Iris pigment epithelial cell (primary cell): ENCODE measurements around the gene FRK.
"Not testable (repeated sequence)": the region's sequence is repeated elsewhere in the genome, so short reads cannot be mapped to it uniquely, and the experiment has no call there.

Experiments used
- DNase-seq: peaks from one replicate; pipeline ENCODE4 v3.0.0-alpha.2; 2011; ENCODE audit warnings: low read depth

Gene FRK

DNA sequence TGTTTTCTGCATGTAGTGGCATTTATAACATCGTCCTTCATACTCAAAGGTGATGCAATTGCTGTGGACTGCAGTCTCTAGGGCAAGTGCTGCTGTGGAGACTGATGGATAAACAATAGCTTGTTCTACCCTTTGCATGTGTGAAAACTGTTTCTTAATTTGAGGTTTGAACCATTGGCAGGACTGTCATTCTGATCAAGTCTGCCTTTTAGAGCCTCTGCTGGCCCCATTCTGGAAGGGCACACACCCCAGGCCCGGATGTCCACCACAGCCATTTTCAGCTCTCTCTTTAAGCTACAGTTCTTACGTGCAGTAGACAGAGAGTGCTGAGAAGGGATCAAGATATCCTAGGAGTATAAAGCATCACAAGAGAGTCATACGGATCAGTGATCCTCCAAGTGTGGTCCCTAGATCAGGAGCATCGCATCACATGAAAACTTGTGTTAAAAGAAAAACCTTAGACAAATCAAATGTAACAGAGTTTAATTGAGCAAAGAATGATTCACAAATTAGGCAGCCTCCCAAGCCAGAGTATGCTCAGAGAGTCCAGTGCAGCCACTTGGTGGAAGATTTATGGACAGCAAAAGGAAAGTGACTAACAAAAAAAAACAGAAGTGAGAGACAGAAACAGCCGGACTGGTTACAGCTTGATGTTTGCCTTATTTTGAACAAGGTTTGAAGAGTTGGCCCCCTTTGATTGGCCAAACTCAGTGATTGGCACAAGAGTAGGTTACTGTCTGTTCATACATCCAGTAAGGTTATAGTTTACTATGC, 52.0 kb downstream of the FRK start:
- peak; percentile 75 for DNase-seq

DNA sequence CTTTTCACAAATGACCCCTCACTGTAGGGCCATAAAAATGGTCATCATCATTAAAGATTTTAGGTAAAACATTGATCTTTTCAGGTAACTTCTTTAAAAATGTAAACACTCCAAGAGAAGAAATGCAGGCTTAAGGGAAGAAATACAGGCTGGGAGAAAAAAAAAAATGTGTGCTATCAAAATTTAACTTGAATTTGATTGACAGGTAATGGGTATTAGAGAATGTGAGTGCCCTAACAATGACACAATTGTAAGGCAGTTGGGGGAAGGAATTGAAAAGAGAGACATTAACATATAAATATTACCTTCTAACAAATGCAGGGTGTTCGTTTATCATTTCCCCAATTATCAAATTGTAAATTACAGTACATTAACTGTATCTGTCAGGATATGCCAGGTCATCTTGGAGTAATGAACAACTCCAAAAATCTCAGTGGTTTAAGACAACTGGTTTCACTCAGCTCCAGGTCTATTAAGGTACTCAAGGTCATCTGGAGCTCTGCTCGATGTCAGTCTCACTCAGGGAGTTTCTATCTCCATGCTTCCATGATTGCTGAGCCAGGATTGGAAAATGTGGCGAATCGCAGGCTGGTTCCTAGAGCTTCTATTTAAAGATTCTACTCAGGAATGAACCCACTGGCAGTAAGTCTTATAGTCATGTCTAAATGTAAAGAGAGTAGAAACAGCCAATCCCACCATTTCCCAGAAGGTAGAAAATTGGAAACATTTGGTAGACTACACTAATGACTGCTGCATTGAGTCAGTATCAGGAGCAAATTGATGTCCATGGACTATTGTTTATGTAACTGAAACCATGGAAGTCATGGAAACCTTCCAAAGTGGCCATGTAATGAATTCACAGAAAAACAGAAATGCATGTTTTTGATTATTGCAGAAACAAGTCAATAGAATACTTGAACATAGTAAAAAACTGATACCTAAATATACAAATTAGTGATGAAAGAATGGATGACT, 55.6 kb downstream of the FRK start:
- no peak for DNase-seq

DNA sequence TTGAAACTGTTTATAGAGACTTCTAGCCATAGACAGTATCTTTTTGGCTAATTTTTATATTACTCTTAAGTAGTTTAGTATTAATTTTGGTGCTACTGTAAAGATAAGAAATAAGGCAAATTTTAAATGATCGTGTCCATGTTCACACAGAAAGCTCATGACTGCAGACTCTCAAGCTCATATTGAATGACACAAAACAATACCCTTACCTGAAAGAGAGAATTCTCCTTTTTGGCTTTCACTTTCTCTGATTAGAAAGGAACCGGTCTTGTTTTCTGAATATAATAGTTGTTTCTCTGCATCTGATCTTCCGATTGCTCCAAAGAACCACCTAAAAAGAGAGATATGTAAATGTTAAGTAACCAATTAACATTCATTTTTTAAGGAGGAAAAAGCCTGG, 57.0 kb downstream of the FRK start:
- DNase-seq: no peak

DNA sequence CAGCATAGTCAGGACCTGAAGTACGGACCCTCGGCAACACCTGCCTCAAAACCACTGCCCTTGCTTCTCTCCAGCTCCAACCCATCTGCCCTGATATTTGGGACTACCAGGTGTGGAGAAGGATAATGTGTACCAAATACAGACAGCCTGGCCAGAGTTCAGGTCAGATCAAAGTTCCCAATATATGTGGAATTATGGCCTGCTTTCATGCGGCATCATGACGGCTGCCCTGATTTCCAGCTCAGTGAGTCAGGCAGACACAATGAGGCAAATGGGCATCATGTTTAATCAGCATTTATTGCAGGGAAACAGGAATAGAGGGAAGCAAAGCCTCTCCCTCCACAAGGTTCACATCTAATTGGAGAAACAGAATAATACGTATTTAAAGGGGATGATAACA, 57.9 kb downstream of the FRK start:
- no peak for DNase-seq

DNA sequence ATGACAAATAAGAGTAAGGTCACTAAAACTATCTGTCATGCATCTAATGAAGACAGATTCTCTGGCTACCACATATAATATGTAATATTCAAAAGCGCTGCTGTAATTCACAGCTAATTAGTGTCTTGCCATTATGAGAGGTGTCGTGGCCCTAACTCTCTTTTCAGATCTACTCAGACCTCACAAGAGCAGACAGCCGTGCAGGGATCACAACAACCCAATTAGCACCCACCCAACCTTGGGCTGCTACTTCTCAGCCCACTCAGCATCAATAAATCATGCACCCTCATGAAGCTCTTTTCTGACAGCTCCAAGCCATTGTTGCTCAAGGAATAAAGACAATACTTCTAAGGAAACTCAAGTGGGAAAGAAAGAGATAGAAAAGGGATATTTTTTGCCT, 61.5 kb downstream of the FRK start:
- no peak for DNase-seq

DNA sequence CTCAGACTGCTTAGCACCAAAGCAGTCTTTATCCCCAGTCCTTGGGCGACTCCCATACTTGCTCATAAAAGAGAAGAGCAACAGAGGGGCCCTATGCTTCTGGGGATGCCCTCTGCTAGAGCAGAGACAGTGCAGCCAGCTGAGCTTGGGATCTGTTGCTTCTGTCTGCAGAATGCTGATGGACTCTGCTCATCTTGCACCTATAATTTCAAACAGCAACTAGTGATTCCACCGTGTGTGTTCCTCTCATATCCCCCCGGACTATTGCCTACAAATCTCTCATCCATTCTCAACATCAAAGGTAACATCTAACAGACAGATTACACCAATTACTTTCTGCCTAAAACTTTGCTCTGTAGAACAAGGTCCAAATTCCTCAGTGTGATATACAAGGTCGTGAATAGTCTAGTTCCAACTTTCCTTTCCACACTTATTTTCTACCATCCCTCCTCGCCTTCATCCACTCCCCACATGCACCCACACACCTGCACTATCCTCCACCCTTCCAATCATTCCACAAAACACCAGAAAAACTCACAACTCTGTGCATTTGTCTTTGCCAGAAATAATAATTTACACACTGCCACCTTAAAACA, 62.6 kb downstream of the FRK start:
- DNase-seq: no peak

DNA sequence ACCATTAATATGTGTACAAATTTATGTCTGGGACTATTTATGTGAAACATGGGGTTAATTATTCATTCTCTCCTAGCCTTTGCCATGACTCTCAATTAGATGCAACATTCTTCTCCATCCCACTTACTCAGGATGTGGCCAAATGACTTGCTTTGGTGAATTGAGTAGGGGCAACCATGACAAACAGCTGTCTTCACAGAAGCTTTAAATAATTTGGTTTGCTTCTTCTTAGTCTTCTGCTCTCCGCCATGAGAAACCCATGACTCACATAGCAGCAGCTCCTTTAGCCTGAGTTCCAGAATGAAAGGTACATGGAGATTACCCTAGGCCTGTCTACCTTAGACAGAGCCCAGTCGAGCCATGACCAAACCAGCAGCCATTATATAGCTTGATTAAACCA, 74.7 kb downstream of the FRK start:
- no peak for DNase-seq

DNA sequence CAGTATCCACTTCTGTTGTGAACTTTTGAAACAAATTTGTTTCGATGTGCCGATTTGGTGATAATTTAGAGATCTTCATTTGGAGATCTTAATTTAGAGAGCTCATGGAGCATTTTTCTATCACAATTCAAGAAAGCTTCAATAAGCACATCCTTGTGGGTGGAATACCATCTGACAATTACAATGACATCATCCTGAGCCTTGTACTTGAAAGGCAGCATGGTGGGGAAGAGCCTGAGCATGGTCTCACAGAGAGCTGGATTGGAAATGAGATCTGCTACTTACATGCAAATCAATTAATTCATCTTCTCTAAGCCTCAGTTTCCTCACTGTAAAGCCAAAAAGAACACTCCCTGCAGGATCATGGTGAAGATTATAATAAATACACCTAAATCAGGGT, 75.9 kb downstream of the FRK start:
- DNase-seq: no peak

DNA sequence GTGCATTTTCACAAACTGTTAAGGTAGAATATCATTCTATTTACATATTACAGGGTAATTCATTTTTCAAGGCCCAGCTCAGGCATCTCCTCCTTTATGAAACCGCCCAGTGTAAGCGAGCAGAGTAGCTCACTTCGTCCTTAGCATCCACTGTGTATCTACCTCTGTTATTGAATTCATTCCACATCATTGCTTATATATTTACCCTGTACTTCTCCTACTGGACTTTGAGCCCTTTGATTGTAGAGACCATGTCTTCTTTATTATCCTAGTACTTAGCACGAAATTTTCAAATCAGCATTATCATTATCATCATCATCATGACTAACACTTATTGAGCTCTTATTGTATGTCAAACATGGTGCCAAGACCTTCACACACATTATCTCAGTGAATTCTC, 76.7 kb downstream of the FRK start:
- no peak for DNase-seq

DNA sequence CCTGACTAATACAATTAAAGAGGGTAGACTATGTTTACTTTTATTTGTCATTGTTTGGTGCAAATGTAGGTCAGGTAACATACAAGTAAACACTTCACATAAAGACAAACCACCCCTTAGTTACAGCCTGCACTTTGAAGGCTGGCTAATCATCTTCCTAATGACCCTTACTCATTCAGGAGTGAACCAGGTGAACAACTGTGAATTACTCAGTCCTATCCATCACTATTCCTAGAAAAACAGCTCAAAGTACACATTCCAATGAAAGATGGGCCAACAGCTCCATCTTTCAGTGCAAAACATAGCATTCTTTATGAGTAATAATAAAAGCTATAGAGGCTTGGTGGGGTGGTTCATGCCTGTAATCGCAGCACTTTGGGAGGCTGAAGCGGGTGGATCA, 78.2 kb downstream of the FRK start:
- DNase-seq: no peak

DNA sequence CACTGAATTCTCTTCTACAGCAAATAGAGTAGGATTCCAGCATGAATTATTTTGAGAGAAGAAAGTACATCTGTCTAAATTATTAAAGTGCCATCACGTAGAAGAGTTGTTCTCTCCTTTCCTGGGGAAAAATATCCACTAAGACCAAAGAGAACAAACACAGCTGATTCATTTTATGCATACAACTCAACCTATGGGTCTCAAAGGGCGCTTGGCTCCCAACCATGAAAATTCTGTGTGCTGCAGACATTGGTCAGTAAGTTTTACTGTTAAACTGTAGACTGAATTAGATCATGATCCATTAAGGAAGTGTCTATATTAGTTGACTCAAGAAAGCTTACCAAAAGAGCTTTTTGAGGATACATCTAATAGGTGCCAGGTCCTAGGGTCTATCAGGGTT, 83.5 kb downstream of the FRK start:
- DNase-seq: no peak

DNA sequence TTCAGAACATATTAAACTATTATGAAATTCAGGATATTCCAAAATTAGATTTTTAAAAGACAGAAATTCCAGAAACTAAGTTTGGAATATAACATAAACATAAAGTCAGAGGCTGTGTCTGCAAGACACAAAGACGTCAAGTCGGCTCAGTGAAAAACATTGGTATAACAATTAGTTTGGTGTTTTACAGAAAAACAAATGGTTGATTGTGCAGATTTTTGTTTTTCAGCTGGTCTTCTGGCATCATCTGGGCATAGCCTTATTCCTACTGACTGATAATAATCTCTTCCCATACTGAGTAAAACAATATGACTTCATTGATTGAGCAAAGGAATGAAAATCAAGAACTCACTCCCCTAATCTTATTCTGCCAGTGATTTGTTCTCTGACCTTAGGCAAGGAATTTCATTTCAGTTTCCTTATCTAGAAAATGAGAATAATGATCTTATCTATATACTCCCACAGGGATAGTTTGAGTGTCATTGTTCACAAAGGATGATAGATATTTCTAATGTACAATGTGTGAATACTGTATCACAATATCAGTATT, 84.3 kb downstream of the FRK start:
- no peak for DNase-seq

DNA sequence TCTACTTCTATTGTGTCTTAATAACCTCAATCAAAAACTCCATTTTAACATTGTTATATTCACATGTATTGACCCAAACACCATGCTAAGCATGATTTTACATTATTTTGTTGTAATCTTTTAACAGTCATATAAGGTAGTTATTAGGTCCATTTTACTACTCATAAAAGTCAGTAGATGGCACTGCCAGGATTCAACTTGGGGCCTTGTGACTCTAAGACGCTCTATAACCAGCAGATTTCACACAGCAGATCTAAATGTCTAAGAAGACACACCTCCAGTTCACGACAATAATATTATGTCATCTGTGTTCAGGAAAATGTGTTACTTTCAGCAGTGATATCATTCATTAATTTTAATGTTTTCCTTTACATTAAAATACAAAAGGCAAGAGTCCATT, 88.0 kb downstream of the FRK start:
- DNase-seq: no peak

DNA sequence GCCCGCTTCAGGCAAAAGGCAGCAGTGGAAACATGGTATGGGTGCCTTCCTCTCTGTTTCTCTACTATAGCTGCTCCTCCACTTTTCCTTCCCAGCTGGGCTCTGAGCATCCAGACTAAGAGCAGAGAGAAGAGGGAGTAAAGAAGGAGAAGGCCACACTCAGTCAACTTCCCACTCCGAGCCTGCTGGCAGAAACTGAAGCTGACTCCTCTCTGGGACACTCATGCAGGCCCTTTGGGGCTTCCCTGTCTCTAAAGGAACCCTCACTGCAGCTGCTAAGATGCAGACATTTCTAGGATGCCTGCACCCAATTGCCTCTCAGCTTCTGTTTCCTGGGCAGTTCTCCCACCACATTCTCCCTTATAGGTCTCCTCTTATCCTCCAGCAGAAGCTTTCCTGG, 88.9 kb downstream of the FRK start:
- no peak for DNase-seq

DNA sequence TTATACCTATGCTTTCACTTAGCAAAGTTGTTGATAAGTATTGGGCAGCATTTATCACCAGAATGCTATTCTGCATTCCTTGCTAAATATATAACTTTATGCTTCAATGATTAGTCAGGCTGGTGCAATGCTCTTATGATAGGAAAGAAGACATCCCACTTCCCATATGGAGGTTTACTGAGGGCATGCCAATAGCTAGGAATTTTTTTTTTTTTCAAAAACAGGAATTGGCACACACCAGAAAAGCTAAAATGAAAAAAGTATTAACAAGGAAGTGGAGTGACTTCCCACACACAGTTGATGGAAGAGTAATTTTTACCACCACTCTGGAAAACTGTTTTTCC, 90.8 kb downstream of the FRK start:
- DNase-seq: no peak

DNA sequence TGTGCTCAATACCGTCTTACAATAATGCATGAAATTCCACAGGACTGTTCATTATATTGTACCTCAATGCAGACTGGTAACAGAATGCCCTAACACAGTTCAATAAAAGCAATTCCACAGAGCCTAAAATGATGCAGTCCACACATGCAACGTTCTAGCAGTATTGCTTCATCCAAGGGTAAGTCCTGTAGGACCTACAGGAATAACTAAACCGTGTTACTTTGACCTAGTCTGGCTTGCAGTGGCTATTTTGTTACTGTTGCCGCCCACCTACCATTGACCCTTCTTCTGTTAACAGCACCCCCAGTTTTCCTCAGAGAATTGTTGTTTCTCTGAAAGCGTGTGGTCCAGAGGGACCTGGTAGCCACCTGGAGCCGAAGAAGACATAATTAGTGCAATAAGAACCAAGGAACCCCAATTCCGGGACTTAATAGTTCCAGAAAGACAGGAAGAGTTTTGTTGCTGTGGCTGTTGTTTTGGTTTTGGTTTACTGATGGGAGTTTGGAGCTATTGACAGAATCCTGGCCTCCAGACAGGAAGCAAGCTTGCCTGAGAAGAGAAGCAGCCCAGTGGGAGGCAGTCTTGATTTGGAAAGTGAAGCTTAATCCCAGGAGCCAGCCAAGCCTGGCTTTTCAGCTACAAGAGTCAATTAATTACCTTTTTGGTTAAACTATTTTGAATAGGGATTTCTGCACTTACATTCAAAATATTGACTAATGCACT, 91.3 kb downstream of the FRK start:
- DNase-seq: no peak

DNA sequence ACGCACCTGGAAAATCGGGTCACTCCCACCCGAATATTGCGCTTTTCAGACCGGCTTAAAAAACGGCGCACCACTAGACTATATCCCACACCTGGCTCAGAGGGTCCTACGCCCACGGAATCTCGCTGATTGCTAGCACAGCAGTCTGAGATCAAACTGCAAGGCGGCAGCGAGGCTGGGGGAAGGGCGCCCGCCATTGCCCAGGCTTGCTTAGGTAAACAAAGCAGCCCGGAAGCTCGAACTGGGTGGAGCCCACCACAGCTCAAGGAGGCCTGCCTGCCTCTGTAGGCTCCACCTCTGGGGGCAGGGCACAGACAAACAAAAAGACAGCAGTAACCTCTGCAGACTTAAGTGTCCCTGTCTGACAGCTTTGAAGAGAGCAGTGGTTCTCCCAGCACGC, 100.4 kb downstream of the FRK start:
- not testable (repeated sequence) for DNase-seq

DNA sequence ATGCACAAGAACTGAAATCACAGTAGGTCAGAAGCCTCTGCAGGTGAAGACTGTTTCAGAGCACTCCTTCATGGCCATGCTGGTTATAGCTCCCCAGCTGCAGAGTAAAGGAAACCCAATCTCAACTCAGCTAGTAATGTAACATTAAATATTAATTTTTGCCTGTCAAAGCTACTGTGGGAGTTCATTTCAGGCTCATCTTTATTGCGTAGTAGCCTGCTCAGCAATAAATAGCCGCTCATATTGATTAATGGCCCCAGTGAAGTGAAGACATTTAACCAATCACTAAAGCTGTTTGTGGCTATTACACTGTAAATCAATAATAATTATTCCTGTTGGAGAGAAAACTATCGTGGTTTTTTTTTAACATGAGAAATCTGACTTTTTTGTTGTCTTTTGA, 101.7 kb downstream of the FRK start:
- DNase-seq: no peak

DNA sequence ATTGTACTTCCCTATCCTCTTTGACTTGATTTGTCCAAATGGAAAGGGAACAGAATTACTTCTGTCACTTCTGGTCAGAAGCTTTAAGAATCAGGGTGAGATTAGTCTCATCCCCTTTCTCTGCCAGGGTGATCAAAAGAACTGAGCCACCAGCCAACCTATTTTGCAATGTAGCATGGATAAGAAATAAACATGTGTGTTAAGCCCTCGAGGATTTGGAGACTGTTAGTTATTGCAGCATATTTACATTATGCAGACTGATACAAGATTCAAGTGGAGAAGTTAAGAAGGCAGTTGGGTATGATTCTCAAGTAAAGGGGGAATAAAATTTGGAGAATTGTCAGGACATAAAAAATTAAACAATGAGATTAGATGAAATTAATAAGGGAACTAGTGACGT, 106.0 kb downstream of the FRK start:
- no peak for DNase-seq

DNA sequence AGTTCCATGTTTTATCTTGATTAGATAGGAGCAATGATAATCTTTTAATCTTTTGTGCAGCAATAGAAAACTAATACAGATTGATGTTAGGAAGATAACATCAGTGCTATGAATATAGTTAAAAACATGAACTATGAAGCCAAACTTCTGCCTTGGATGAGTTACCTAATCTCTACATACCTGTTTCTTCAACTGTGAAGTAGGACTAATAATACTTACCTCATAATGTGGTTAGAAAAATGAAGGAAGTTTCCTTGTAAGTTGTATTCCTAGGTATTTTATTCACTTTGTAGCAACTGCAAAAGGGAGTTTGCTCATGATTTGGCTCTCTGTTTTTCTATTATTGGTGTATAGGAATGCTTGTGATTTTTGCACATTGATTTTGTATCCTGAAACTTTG, 111.9 kb downstream of the FRK start:
- DNase-seq: no peak

DNA sequence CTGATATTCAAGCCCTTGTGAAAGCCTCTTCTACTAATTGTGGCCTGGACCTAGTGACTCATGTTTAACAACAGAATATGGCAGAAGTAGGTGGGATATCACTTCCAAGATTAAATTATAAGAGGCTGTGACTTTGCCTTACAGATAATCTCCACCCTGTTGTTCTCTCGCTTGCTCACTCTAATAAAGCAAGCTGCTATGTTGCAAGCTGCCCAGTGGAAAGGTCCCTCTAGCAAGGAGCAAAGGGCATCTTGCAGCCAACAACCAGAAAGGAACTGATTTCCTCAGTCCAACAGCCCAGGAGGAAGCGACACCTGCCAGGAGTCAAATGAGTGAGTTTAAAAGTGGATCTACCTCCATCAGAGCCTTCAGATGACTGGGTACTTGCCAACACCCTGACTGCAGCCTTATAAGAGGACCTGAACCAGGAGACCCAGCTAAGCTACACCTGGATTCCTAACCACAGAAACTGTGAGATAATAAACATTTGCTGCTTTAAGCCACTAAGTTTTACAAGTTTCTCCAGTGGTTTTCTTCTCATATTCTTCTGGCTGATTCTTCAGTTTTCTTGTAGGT, 112.6 kb downstream of the FRK start:
- no peak for DNase-seq

DNA sequence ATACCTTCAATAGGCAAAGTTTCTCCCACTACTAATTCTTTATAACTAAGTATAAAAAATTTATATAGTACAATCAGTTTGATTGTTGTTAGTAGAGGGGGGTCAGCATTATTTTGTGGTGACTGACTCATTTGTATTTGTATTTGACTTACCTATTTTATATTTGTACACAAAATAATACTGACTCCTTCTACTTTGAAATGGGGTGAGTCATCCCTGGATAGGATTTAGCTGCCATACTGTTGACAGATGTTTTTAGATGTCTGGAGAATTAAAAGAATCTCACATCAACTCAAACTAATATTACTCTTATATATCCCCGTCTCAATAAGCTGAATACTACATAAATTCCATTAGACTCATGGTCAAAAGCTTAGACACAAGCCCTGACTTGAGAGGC, 114.9 kb downstream of the FRK start:
- no peak for DNase-seq
